HG02678 (cell line): ENCODE data around the gene ATP2A3.
"Not testable (repeated sequence)": the region's sequence is repeated elsewhere in the genome, so short reads cannot be mapped to it uniquely, and the experiment has no call there.

Experiments used
- ATAC-seq: cut with Tn5 transposase; IDR thresholded peaks from one replicate; pipeline ENCODE4 v1.9.1; 2021; ENCODE audit warnings: mild to moderate bottlenecking, moderate library complexity; ENCODE audit not compliant: unreplicated experiment

ATP2A3 gene

DNA sequence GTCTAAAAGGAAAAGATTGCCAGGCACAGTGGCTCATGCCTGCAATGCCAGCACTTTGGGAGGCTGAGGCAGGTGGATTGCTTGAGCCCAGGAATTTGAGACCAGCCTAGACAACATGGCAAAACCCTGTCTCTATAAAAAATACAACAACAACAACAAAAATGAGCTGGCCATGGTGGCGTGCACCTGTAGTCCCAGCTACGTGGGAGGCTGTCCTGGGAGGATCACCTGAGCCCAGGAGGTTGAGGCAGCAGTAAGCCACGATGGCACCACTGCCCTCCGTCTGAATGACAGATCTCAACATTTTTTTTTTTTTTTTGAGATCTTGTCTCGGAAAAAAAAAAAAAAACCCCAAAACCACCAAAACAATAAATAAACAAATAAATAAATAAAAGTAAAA is 28.1 kb upstream of the ATP2A3 start:
- ATAC-seq: no peak

GRCh38 chr17:3991699-3992098 is 27.5 kb upstream of the ATP2A3 start:
- not testable (repeated sequence) for ATAC-seq

- ATAC-seq: no peak
These were observed 26.3 kb upstream of the ATP2A3 start for GRCh38 chr17:3990386-3991127.

GRCh38 chr17:3989041-3989886 is 25.0 kb upstream of the ATP2A3 start:
- no peak for ATAC-seq

- ATAC-seq: no peak
These were observed 24.2 kb upstream of the ATP2A3 start for GRCh38 chr17:3988297-3989040.

DNA sequence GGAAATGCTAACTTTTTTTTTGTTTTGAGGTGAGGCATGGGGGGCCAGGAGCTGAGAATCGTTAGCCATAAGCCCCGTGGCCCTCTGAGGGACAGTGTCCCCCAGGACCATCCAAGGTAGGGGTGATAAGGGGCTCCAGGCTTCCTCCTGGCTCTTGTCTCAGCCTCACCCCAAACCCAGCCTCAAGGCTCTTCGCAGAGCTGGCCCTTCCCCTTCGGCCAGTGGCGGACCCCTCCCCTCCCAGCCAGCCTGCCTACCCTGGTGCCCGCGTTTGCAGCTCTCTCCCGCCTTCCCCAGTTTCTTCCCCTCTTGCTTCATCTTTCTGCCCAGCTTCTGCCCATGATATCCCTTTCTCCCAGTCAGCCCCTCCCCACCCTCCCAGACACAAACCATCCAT is 22.7 kb upstream of the ATP2A3 start:
- no peak for ATAC-seq

- ATAC-seq: no peak
These were observed 22.2 kb upstream of the ATP2A3 start for GRCh38 chr17:3986270-3986938.

- ATAC-seq: no peak
These were observed 21.6 kb upstream of the ATP2A3 start for GRCh38 chr17:3985846-3986245.

- no peak for ATAC-seq
These were observed 19.6 kb upstream of the ATP2A3 start for GRCh38 chr17:3983606-3984484.

DNA sequence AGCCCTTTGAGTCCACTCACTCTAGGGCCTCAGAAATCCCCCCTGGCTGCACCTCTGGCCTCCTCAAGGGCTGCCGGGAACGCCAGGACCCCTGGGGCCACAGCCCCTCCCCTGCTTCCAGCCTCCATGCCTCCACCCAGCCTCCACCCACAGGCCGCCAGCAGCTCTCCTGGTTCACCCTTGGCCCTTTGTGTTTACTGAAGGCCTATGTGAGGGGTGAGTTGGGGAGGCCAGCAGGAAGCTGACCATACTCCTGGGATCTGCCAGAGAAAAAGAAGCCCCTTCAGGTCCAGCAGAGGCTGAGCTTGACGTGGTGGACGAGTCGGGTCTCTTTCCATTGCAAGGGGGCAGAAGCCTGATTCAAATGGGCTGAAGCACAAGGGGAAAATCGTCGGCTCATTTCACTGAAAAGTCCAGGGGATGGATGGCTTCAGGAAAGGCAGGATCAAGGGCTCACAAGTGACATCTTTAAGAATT is 18.3 kb upstream of the ATP2A3 start:
- no peak for ATAC-seq

DNA sequence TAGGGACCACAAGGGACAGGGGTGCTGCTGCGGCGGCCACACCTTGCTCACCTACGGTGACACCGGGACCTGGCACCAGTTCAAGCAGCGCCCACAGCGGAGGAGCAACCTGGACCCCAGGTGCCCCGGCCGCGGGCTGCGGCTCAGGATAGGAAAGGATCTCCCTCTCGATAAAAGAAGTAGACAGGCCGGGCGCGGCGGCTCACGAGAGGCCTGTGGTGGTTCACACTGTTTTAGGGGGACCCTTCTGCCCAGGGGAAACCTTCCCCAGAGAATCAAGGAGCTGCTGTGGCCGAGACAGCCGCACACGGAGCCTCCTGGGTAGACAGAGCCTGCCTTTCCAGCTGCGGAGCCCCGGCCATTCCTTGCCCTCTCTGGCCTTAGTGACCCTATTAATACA is 17.9 kb upstream of the ATP2A3 start:
- ATAC-seq: no peak

DNA sequence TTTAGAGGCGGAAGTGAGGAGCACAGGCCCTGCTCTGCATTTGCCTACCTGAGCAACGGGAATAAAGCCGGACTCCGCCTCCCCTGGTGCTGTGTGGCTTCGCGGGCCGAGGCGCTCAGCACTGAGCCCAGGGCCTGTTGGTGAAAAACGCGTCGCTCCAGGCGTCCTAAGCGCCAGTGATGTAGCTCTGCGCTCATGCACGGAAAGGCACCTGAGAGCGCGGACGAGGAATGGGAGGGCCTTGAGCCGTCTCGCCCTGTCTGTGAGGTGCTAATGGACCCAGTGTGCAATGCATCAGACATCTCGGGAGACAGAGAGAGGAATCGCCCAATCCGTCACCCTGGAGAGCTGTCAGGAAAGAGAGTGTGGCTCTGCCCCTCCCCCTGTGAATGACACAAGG is 17.2 kb upstream of the ATP2A3 start:
- ATAC-seq: no peak

GRCh38 chr17:3980381-3981014 is 16.3 kb upstream of the ATP2A3 start:
- no peak for ATAC-seq

DNA sequence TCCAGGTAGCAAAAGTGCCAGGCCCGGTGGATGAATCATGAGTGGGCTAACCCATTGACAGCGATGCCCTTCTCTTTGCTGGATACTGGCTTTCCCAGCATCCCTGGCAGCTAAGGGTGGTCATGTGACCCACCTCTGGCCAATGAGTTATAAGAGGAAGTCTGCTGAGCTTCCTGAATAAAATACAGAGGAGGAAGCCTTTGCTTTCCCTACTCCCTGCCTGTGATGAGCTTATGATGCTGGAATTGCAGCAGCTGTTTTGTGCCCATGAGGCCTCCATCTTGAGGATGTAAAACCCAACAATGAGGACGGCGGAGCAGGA is 15.0 kb upstream of the ATP2A3 start:
- no peak for ATAC-seq

DNA sequence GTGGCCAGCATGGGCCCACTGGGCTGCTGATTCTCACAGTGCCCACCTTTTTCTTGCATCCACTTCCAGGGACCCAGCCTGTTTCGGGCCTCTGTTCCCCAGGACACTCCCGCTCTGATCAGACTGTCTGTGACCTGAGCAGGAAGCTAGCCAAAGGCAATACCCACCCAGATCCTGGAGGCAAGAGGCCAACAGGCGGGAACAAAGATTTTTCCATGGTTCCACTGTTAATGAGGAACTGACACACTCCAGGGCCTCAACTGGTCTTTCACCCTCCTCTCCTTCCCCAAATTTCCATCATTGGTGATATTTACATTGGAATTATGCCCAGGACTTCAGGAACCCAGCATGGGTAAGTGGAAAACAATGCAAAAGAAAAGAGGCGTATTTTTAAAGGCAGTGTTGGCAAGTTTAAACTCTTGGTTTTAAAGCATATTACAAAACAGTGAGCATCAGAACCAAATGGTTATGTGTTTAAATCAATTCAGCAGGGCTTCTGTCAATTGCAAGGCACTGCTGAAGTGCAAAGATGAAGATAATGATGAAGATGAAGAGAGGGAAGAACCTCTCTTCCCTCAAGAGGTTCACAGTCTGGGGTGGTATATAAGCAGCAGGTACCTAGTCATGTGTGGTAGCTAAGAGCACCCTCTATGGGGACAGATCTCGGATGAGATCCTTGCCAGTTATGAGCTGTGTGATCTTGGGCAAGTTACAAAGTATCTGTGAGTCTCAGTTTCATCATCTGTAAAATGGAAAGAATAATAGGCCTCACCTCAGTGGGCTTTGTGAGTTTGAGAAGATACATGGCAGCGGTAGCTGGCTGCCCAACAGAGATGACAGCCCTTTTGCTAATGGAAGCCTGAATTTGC is 14.4 kb upstream of the ATP2A3 start:
- ATAC-seq: no peak

GRCh38 chr17:3977387-3977786 is 13.2 kb upstream of the ATP2A3 start:
- no peak for ATAC-seq

- ATAC-seq: no peak
These were observed 12.5 kb upstream of the ATP2A3 start for GRCh38 chr17:3976675-3977171.

GRCh38 chr17:3974980-3975379 is 10.7 kb upstream of the ATP2A3 start:
- no peak for ATAC-seq
